Measurements from ENCODE around the gene ACAP3. TPM values are rescaled to one million over a fixed set of nuclear protein-coding genes. Genes with fewer than 3 reads are reported as not detected.

ACAP3 gene
- total RNA-seq (2014; rRNA removed; shearing (Covaris generic)), result 17.5 and 19.3 TPM in 2 replicates

GRCh38 chr1:1307923-1308755 is at the start of gene ACAP3, which contains the start of gene PUSL1:
Gene ACAP3 (minus strand): TSS chr1:1307930. CDS start chr1:1307815, 115 bp downstream.
Gene PUSL1 (plus strand): TSS chr1:1308597. CDS start chr1:1308644, 47 bp downstream.
- peak; percentile 95 for DNase-seq (ENCODE audit: low read depth)

- DNase-seq (ENCODE audit: low read depth), result no peak
Measured at GRCh38 chr1:1356796-1357401, 49.2 kb upstream of the ACAP3 start.

GRCh38 chr1:1356166-1356795 is 48.6 kb upstream of the ACAP3 start:
- no peak for DNase-seq (ENCODE audit: low read depth)

DNA sequence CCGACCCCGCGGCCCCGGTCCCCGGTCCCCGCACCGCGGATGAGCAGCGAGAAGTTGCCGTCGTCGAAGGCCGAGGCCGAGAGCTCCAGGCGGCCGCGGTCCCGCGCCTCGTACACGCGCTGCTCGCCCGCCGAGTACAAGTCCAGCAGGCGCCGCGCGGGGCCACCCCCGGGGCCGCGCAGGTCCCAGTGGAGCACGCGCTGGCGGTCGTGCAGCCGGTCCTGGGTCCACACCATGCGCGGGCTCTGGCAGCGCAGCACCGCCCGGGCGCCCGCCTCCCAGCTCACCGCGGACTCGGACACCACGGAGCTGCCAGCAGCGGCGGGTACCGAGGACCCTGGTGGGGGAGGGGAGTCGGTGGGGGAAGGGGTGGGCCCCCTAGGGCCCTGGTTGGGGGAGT is 47.7 kb upstream of the ACAP3 start:
- DNase-seq (ENCODE audit: low read depth), result no peak

GRCh38 chr1:1354271-1355247 is 46.8 kb upstream of the ACAP3 start:
- DNase-seq (ENCODE audit: low read depth), result no peak

DNA sequence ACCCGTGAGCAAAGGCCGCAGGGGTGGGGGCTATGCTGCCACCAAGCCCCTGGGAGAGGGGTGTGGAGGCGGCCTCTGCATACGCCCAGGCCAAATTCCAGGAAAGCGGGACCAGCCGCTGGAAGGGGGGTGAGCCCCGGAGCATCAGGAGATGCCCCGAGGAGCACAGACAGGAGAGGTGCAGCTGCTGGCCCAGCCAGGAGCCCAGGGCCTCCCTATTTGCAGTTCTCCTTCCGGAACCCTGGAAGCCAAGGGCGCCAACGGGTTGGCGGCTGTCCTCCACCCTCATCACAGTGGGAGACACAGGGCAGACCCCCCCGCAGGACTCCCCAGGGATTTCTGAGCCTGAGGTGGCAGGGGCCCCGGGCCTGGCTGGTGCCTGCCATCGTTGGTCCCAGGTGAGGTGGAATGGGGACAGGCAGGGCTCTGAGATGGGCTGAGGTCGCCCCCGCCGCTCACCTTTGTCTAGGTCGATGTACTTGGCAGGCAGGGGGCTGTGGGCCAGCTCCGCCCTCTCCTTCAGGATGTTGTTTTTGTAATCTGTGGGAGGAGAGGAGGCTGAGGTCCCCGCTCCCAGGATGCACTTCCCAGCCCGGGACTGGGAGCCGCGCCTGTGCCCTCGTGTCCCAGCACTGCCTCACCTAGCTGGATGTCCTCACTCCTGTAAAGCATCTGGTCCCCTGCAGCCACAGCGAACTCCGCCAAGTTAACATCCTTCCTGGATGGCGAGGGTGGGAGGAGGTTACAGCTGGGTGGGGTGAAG is 45.8 kb upstream of the ACAP3 start:
- no peak for DNase-seq (ENCODE audit: low read depth)

DNA sequence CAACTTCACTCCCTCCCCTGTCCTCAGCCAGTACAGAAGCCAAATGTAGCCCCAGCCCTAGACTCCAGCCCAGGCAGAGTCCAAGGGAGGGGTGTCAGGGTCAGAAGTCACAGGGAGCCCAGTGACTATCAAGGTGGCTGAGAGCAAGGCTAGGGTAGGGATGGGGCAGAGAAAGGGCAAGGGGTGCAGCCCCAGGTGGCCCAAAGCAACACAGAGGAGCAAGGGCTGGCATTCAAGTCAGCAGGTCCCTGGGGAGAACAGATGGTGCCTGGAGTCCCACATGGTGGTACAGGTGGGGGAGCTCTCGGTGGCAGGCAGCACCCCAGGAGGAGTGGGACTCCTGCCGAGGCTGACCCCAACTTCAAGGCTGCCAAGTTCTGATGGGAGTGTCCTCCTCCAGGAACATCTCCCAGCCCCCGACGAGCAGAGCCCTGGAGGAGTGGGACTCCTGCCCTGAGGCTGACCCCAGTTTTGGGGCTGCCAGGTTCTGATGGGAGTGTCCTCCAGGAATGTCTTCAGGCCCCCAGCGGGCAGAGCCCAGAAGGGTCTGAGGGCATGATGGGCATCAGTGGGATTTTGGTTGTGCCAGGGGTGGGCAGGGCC is 45.2 kb upstream of the ACAP3 start:
- DNase-seq (ENCODE audit: low read depth), result no peak

DNA sequence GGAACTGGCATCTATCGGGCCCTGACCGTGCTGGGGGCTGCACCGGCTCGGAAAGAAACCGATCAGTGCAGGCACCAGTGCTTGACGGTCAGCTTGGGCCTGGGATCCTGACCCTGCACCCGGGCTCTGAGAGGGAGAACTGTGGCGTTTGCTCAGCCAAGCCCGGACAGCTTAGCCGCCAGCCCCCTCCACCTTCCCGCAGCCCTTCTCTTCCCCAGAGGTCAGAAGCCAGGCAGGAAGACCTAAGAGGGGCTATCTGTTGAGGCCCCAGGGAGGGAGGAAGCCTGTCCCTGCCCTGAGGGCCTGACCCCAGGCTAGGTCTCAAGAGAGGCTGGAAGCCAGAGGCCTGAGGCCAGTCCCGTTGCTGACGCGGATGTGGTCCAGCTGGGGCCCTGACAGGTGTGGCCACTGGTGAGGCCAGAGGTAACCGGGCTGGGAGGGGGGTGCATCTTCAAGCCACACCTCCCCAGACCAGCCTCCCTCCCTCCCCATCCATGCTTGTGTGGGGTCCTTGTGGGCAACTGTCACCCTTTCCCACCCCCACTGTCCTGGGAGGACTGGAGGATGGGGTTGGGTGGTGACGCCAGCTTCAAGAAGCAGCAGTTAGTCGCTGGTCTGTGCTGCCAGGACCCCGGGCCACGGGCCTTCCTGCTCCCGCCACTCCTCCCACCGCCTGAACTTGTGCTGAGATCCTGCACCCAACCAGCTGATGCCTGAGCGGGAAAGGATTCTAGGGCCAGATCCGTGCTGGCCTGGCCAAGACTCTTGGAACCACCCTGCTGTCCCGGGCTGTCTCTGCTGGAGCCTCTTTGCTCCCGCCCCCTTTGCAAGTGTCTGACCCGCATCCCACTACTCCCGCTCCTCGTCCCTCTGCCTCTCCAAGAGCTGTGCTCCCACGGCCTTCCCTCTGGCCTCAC is 44.0 kb upstream of the ACAP3 start:
- no peak for DNase-seq (ENCODE audit: low read depth)

- peak; percentile 77 for DNase-seq (ENCODE audit: low read depth)
Measured at GRCh38 chr1:1349256-1350012, 41.7 kb upstream of the ACAP3 start, which contains the start of gene DVL1. Gene DVL1 (minus strand): TSS chr1:1349418. CDS start chr1:1349065, 353 bp downstream.

GRCh38 chr1:1348420-1349255 is 40.9 kb upstream of the ACAP3 start:
- peak; percentile 54 for DNase-seq (ENCODE audit: low read depth)

DNA sequence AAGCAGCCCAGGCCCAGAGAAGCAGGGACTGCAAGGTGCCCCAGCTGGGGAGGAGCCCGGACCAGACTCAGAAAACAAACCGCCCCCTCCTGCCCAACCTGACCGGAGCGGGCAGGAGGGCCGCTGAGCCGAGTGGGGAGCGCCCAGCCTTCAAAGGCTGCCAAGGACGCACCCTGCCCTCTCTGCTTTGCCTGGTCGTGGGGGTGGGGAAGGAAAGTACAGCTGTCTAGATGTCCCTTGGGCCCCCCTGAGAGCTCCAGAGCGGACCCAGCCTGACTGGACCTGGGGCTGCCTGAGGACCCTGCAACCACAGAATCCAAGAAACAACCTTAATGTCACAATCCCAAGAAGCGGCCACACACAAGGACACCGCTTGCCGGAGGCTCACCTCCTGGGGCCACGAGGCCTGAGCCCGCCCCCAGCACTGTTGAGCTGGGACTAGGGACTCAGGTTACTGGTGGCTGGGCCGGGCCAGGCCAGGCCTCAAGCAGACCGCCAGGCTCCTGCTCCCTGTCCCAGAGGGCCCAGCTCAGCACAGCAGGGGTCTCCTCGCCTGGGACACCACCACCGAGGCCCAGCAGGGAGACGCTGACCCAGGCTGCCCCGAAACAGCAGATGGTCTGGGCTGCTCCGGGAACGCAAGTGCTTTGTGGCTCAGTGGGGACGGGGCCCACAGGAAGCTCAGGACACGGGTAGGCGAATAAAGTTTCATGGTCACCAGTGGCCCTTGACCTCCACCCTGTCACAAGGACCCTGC is 40.1 kb upstream of the ACAP3 start:
- peak; percentile 56 for DNase-seq (ENCODE audit: low read depth)

DNA sequence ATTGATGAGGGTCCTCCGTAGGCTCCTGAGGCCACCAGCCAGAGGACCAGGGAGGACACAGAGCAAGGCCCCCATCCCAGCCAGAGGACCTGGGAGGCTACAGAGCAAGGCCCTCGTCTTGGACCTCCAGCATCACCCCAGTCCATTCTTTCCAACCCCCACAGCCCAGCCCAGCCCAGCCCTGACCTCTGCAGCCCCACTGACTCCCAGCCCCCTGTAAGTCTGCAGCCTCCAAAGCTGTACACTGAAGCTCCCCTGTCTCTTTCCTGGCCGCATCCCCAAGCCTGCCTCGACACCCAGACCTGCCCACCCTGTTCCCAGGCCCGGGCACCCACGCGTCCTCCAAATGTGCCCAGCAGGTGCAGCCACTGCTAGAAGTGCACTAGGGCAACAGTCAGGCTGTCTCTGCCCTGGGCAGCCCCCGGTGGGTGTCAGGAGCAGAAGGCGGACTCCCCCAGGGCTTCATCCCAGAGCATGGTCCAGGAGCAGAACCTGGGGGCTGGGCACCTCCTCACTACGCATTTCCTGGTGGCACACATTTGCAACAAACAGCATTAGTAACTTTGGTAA is 39.4 kb upstream of the ACAP3 start:
- no peak for DNase-seq (ENCODE audit: low read depth)

DNA sequence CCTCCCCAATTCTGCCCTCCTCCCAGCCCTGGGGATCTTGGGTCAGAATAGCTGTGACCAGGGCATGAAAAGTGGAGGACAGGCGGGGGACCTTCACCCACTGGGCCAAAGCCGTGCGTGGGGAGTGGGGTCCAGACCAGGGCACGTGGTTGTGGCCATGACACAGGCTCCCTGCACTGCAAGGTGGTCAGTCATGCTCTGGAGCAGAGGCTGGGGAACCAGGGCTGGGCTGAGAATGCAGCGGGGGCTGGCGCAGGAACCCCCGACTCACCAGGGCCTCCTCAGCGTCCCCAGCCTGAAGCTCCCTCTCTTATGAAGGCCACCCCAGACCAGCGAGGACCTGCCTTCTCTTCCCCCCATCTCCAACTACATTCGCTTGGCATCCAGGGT is 38.8 kb upstream of the ACAP3 start:
- no peak for DNase-seq (ENCODE audit: low read depth)

DNA sequence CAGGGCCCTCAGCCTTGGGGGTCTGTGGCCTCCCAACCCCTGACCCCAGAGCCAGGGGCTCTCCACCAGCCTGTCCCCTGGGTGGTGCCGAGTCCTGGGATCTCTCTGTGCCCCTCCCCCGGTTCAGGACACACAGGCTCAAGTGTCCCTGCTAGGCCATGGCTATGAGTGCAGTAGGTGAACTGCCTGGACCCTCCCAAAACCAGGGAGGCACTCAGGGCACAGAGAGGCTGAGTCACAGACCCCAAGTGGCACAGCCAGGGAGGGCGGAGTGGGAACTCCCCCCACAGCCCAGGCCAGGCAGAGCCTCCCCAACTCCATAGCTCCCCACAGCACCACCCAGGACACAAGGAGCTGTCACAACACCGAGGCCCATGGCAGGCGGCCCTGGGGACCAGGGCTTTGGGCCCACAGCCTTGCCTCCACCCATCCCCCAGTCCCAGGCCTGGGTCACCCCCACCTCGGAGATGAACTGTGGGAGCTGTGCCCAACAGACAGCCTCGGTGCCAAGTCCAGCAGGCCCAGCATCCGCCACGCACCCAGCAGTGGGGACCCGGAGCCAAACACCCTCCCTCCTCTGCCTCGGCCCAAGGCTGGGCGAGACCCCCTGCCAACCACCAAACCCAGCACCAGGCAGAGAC is 38.2 kb upstream of the ACAP3 start:
- no peak for DNase-seq (ENCODE audit: low read depth)

DNA sequence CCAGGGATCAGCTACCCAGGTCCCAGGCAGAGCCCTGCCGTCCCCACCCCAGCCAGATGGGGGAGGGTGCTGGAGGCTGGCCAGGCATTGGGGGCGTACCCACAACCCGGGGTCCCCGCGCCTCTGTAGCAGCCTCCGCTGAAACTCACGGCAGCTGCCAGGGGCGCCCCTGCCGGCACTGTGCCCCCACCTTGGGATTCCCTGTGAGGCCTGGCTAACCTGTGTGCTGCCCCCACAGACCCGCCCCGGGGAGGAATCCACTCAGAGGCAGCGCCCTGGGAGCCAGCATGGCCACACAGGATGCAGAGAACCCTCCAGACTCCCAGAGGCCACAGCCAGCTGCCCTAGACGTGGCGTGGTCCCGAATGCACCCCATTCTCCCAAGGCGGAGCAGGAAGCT is 37.7 kb upstream of the ACAP3 start:
- no peak for DNase-seq (ENCODE audit: low read depth)

Data from Daoy (cell line).